NCI-H128 (cell line): Measurements from ENCODE around the gene ALG5.

Experiments
- DNase-seq: peaks from one replicate; lab custom pipeline; 2025; ENCODE audit not compliant: unreplicated experiment; lab: John Stamatoyannopoulos, UW

The ALG5 gene

DNA sequence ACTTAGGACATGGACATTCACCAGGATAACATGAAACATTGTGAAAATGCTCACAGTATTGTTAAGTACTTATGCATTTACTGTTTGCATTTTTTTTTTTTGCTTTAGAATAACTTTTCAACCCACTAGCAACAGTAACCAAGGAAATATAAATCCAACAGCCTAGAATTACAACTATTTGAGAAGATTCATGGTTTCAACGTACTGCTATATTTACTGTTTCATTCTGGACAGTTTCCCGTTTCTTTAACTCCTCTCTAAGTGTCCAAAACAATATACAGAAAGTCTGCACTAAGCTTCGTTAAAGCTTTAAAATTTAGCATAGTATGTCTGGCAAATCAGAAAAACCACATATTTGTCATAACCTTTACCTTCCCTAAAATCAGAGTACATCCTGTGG, 81.8 kb downstream of the ALG5 start:
- DNase-seq: no peak

DNA sequence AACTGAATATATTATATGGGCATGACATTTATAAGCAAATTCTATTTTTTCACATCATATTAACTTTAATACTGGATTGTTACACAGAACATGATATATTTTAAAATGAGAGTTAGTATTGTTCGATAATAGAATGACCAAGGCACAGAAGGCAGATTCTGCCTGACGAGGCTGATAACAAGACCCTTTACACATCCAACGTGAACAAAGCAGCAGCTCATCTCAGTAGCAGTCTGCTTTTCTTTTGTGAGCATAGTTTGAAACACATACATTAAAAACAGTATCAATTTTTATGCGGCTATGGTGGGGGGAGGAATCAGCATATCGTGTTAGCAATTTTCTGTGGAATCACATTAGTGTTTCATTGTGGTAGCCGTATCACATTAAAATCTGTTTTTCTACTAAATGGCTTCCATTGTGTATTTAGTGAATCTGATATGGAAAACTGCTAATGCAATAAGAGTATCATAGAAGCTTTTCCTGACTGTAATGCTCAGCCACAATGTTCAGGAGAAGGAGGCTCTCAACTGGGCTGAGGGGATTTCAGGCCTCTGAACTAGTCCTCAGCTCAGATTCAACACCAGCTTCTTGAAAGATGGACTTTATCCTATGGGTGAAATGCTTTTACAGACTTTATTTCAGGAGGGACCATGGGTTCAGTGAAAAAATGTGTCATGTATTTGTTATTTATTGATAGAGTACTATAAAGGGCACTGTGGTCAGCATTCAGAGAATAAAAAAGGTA, 83.1 kb downstream of the ALG5 start:
- no peak for DNase-seq

DNA sequence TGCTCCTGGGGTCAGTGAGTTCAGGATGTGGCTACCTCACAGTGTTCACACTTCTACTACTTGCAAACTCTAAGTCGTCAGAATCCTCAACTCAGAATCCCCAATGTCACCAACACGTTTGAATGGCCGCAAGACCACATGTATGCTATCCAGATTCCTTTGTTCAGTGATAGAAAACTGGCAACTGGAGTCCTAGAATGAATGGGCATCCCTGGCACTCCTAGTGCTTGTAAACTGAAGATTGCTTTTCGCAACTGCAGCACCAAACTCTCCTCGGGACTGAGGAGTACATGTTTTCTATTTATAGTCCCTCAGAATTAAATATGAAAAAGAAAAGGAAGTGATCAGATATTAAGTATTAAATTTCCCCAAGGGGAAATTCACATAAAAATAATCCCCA, 84.0 kb downstream of the ALG5 start:
- DNase-seq: no peak

GRCh38 chr13:36914648-36915047, 84.5 kb downstream of the ALG5 start:
- no peak for DNase-seq

GRCh38 chr13:36913463-36913862, 85.7 kb downstream of the ALG5 start:
- DNase-seq: no peak

GRCh38 chr13:36912973-36913372, 86.2 kb downstream of the ALG5 start:
- no peak for DNase-seq

GRCh38 chr13:36912369-36912768, 86.8 kb downstream of the ALG5 start:
- DNase-seq: no peak

DNA sequence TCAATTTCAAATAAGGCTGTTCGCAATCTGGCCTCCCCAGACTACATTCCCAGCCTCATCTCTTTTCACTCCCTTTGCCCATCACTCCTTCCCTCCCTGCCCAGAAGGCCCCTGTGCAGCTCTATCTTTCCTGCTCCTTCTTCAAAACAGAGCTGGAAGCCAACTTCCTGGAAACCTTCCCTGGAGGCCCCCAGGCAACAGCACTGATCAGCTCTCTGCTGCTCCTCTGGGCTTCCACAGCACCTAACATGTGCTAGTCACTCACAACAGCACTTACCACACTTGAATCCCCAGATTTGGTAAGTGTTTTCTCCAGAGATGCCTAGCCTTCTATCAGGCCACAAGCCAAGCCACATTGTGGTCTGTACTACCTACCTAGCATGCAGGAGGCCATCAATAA, 88.6 kb downstream of the ALG5 start:
- DNase-seq: no peak

- DNase-seq: no peak
Measured at GRCh38 chr13:36907821-36908220, 91.3 kb downstream of the ALG5 start.

DNA sequence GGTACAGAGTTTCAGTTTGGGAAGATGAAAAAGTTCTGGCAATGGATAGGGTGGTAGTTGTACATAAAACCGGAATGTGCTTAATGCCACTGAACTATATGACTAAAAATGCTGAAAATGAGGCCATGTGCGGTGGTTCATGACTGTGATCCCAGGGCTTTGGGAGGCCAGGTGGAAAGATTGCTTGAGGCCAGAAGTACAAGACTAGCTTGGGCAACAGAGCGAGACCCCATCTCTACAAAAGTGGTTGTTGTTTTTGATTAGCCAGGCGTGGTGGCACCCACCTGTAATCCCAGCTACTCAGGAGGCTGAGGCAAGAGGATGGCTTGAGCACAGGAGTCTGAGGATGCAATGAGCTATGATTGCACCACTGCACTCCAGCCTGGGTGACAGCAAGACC, 91.9 kb downstream of the ALG5 start:
- no peak for DNase-seq

GRCh38 chr13:36905944-36906343, 93.2 kb downstream of the ALG5 start:
- no peak for DNase-seq

GRCh38 chr13:36903925-36904595, 95.1 kb downstream of the ALG5 start:
- peak; percentile 93 for DNase-seq
